Measurements from ENCODE around the gene IP6K3. TPM values are rescaled to one million over a fixed set of nuclear protein-coding genes. Genes with fewer than 3 reads are reported as not detected.

Gene IP6K3
- total RNA-seq, 1 donor from 2014 or later: not detected

DNA sequence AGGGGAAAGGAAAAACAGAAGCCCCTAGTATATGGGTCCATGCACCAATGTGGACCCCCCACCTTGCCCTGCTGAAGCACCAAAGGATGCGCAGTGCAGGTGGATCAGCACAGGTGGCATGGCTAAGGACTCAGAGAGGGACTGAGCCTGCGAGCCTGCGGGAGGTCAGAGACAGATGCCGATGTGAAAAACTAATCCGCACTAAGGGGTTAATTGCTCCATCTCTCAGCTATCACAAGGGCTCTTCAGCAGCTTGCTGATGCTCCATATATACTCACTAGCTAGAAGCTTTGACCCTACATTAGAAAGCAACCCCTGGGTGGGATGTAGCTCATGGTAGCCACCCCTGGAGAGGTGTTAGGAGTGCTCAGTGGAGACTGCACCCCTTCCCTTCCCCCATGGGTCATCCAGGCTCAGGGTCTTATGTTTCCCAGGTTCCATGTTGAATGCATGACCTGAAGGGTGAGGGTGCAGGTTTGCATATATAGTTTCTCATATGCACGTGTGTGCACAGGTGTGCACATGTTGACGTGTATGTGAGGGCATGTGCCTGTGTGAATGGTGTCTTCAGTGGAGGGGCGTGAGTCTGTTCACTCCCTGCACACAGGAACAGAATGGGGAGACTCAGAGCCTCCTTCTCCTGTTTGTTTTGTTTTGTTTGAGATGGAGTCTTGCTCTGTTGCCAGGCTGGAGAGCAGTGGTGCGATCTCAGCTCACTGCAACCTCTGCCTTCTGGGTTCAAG lies 13.4 kb upstream of the IP6K3 start:
- intact Hi-C loops (cut with micrococcal nuclease): loop anchor here (5.0 kb wide), 1 partner anchor 173 kb away; no protein-coding TSS in a partner anchor

- intact Hi-C loops (cut with micrococcal nuclease): no loop called here
These were observed 12.1 kb upstream of the IP6K3 start for GRCh38 chr6:33758815-33759216.

GRCh38 chr6:33757906-33758305 lies 11.2 kb upstream of the IP6K3 start:
- intact Hi-C loops (cut with micrococcal nuclease): no loop called here

- intact Hi-C loops (cut with micrococcal nuclease): no loop called here
These were observed 10.4 kb upstream of the IP6K3 start for GRCh38 chr6:33757113-33757512.

DNA sequence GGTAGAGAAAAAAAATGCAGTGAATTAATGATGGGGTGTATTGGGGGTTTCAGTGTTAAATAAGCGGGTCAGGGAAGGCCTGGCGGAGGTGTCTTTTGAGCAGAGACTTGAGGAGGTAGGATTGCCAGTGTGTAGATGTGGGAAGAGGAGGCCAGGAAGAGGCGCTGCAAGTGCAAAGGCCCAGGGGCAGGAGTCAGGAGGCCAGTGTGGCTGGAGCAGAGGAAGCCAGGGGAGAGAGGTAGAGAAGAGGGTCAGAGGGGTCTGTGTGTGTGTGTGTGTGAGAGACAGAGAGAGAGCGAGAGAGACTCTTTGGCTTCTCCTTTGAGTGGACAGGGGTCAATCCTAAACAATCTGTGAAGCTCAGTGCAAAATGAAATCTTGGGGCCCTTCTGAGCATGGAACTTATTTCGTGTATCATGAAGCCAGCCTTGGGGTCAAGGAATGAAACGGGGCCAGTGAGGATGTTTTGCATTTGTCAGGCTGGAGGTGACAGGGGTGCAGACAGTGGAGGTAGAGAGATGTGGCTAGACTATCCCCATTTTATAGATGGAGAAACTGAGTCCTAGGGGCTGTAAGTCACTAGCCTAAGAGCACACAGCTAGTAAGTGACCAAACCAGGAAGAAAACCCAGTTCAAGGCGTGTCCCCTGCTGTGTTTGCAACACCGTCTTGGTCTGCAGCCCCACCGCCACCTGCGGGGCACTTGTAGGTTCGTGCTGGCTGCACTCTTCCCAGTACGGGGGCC lies 9.7 kb upstream of the IP6K3 start:
- intact Hi-C loops (cut with micrococcal nuclease): no loop called here

GRCh38 chr6:33755070-33755869 lies 8.6 kb upstream of the IP6K3 start:
- intact Hi-C loops (cut with micrococcal nuclease): no loop called here

- intact Hi-C loops (cut with micrococcal nuclease): no loop called here
These were observed 7.5 kb upstream of the IP6K3 start for GRCh38 chr6:33754222-33754621.

DNA sequence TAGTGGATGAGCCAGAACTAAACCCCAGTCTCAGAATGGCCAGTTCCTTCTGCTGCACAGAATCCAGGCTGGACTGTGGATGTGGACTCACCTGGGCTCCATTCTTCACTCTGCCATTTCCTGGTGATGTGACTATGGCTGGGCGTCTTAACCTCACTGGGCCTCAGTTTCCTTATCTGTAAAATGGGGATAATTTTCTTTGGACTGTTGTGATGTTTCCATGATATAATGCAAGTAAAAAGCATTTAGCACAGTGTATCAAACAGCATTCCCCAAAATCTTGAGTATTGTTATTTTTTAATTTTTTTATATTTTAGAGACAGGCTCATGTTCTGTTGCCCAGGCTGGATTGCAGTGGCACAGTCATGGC lies 5.9 kb upstream of the IP6K3 start:
- intact Hi-C loops (cut with micrococcal nuclease): no loop called here

DNA sequence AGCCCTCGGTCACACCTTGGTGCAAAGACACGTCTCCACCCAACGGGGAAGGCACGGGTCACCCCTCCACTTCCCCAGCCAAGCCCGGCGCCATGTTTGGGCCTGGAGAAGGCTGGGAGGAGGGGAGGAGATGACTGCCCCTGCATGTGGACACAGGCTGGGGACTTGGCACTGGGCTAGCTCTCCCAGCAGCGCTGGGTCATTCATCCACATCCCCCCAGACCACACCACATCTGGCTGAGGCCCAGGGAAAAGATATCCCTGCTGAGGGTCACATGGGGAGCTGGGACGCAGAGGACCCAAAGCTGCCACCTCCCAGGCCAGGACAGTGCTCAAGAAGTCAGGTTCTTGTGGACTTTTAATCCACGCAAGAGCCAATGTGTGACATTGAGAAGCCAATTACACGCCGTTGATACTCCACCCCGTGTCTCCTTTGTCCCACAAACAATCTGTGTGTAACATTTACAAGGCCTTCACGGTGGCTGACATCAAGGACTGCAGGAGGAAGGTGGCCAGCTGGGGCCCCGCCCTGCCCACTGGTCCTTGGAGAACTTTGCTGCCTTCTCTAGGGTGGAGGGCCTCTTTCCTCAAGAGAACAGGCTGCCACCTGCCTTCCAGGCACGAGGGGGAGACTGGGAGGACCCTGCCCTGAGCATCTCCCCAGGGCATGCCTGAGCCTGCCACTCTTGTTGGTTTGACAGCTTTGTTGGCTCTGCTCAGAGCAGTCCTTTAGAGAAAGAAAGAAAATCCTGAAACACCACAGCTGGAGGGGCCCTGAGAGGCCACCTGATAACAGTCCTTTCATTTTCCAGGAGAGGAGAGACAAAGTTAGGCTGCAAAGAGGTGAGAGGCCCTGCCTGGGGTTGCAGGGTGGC lies 5.3 kb upstream of the IP6K3 start:
- intact Hi-C loops (cut with micrococcal nuclease): no loop called here

DNA sequence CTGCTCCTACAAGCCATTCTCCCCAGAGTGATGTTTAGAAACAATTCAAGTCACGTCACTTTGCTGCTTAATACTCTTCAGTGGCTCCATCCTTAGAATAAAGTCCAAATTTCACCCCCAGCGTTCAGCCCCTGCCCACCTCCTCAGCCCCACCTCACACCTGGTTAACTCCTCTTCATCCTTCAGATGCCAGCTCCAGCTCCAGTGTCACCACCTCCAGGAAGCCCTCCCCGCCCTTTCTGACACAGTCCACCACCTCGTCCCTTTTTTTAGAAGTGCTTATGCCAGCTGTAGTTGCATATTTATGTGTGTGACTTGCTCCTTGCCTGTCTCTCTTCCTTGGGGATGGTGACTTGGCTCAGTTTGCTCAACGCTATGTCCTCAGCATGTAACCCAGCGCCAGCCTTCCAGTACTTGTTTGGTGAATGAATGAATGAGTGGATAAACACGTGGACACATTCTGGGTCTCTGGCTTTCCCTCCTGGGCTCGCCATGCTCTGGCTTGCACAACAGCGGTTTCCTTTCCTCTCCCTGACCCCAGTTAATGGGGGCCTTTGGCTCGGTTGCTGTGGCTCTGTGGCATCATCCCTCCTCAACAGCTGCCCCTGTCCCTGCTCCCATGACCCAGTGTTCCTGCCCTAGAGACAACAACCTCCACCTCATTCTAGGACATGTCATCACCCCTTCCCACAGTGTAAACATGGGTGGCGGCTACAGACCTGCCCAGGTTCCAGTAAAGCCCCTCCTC lies 3.7 kb upstream of the IP6K3 start:
- intact Hi-C loops (cut with micrococcal nuclease): no loop called here

- intact Hi-C loops (cut with micrococcal nuclease): no loop called here
These were observed 2.7 kb upstream of the IP6K3 start for GRCh38 chr6:33749401-33749800.

DNA sequence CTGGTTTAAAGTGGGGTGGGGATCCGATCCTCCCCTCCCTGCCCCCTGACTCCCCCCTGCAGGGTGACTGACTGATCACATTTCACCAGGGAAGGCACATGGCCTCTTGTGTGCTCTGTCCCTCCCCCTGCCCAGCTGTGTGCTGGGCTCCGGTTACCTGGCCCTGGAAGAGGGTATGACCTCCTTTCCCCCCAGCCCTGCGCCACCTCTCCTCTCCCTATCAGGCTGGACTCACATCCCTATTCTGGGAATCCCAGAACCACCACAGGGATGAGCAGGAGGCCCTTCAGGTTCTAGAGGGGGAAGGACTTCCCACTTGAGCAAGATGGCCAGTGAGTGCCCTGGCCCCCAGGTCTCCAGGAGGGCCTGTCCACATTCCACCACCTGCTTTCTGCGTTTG lies 2.1 kb upstream of the IP6K3 start:
- intact Hi-C loops (cut with micrococcal nuclease): no loop called here

DNA sequence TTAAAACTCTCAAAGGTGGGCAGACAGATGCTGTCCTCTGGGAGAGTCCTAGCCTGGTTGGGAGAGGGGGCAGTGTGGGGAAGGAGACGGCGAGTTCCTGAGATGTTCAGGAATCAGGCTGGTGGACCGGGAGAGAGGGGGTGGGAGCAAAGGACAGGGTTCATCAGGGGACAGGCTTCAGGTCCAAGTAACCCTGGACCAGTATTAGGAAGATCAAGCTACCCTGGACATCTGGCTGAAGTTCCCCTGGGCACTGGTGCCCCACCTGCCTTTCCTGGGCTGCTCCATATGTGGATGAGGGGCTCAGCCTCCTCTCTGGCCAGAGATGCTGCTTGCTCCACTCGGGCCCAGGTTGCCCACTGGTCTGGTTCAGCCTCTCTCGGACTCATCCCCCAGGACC lies 1.1 kb upstream of the IP6K3 start:
- intact Hi-C loops (cut with micrococcal nuclease): no loop called here

GRCh38 chr6:33746036-33746600 lies 587 bp downstream of the IP6K3 start:
- intact Hi-C loops (cut with micrococcal nuclease): no loop called here

- intact Hi-C loops (cut with micrococcal nuclease): no loop called here
These were observed 1.2 kb downstream of the IP6K3 start for GRCh38 chr6:33745548-33745947.

GRCh38 chr6:33744895-33745546 lies 1.7 kb downstream of the IP6K3 start:
- intact Hi-C loops (cut with micrococcal nuclease): loop anchor here (1.0 kb wide), 1 partner anchor 34 kb away; the partner anchor contains the start of gene UQCC2

GRCh38 chr6:33744001-33744848 lies 2.5 kb downstream of the IP6K3 start:
- intact Hi-C loops (cut with micrococcal nuclease): loop anchor here (1.0 kb wide), 1 partner anchor 33 kb away; the partner anchor contains the start of gene UQCC2

DNA sequence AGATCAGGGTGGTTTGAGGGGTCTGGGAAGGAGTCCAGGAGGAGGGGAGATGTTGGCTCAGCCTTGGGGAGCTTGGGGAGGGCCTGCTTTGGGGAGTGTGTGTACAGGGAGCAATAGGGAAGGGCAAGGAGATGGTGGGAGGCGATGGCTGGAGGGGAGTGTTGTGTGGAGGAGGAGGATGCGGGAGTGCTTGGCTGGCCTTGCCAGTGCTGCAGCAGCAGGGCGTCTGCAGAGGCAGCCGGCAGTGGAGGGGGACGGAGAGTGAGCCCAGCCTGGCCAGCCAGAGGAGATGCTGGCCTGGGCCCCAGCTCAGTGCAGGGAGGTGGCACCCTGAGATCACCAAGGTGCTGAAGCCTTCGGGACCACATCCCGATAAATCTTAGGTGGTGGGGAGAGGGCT lies 3.9 kb downstream of the IP6K3 start:
- intact Hi-C loops (cut with micrococcal nuclease): no loop called here
